OCI-LY7 (cell line): Measurements from ENCODE around the gene UVRAG. TPM values are rescaled to one million over a fixed set of nuclear protein-coding genes. Genes with fewer than 3 reads are reported as not detected.

Experiments
- BruUV-seq: library from RNA; stranded (reverse); fragments of 400-500 nt; replicated peaks from 2 replicates; lab custom pipeline; 2021; lab: Mats Ljungman, UMichigan
- CTCF ChIA-PET: fragments of 300-600 bp; sonication (Branson Sonifier 250); formaldehyde crosslinking; loops from one replicate; lab custom pipeline; 2022; ENCODE audit warnings: antibody characterized with exemption; ENCODE audit not compliant: unreplicated experiment; lab: Charles Lee
- POLR2A ChIA-PET: fragments of 300-600 bp; sonication (Branson Sonifier 250); formaldehyde crosslinking; loops from one replicate; lab custom pipeline; 2022; ENCODE audit warnings: antibody characterized with exemption; lab: Charles Lee
- DNase-seq: peaks from one replicate; pipeline ENCODE4 v3.0.0-alpha.2; 2015; ENCODE audit warnings: low spot score
- H2AFZ ChIP-seq: fragments of 200-600 bp; sonication (generic), shearing (Covaris generic); 2 replicates; pipeline ENCODE4 v1.6.1; 2014; ENCODE audit warnings: mild to moderate bottlenecking, antibody characterized with exemption, low read length, moderate library complexity
- H3K27ac ChIP-seq: fragments of 200-600 bp; sonication (generic); 2 replicates; pipeline ENCODE4 v1.5.1; 2014; ENCODE audit warnings: mixed run types, low read depth, mild to moderate bottlenecking, moderate library complexity, low read length, inconsistent platforms; ENCODE audit not compliant: poor library complexity, severe bottlenecking
- H3K36me3 ChIP-seq: fragments of 200-600 bp; sonication (generic); 2 replicates; pipeline ENCODE4 v1.6.1; 2014; ENCODE audit warnings: mild to moderate bottlenecking, antibody characterized with exemption, low read length, moderate library complexity, mixed read lengths; ENCODE audit not compliant: insufficient read depth
- H3K4me1 ChIP-seq: fragments of 200-600 bp; sonication (generic); 2 replicates; pipeline ENCODE4 v1.5.1; 2014; ENCODE audit warnings: mild to moderate bottlenecking, low read length; ENCODE audit not compliant: insufficient read depth, poor library complexity, severe bottlenecking
- H3K4me2 ChIP-seq: fragments of 200-600 bp; sonication (generic); 2 replicates; pipeline ENCODE4 v1.6.1; 2014; ENCODE audit warnings: mild to moderate bottlenecking, low read length
- H3K4me3 ChIP-seq: fragments of 200-600 bp; sonication (generic); 2 replicates; pipeline ENCODE4 v1.5.1; 2014; ENCODE audit warnings: mild to moderate bottlenecking, low read depth, low read length; ENCODE audit not compliant: poor library complexity, severe bottlenecking
- H3K79me2 ChIP-seq: fragments of 200-600 bp; sonication (generic); 2 replicates; pipeline ENCODE4 v1.6.1; 2016; ENCODE audit warnings: low read depth, mild to moderate bottlenecking, low read length, moderate library complexity, mixed read lengths; ENCODE audit not compliant: insufficient read depth
- H3K9me2 ChIP-seq: fragments of 200-600 bp; sonication (generic); 2 replicates; pipeline ENCODE4 v1.6.1; 2016; ENCODE audit warnings: mild to moderate bottlenecking, low read length, mixed read lengths; ENCODE audit not compliant: insufficient read depth
- H3K9me3 ChIP-seq: fragments of 200-600 bp; sonication (generic); 2 replicates; pipeline ENCODE4 v1.6.1; 2014; ENCODE audit warnings: mild to moderate bottlenecking, mixed run types, low read length, mixed read lengths
- H4K20me1 ChIP-seq: fragments of 200-600 bp; sonication (generic); 2 replicates; pipeline ENCODE4 v1.6.1; 2014; ENCODE audit warnings: mild to moderate bottlenecking, antibody characterized with exemption, low read length, moderate library complexity, mixed read lengths; ENCODE audit not compliant: insufficient read depth
- EZH2phosphoT487 ChIP-seq: fragments of 200-600 bp; sonication (generic); IDR thresholded peaks from 2 replicates; pipeline ENCODE4 v1.6.1; 2018; ENCODE audit warnings: low read depth, borderline replicate concordance, mild to moderate bottlenecking, mixed run types, antibody characterized with exemption, low read length, moderate library complexity, mixed read lengths
- intact Hi-C: fragments of 100-400 bp; cut with micrococcal nuclease; formaldehyde crosslinking; loops from one replicate; pipeline ENCODE4 v1.10.0; 2022; ENCODE audit not compliant: unreplicated experiment
- total RNA-seq, 2 experiments: library from RNA; depleted of rRNA in 1 of 2; stranded (reverse); fragments of >200 nt in 1 of 2; shearing (Covaris generic) in 1 of 2; gene quantifications; 2 replicates each; pipeline ENCODE4 v1.2.3, GENCODE V29; 2014 to 2022
- TF ChIP-seq, protein P1 (sequence below): fragments of 200-600 bp; sonication (generic); conservative IDR thresholded peaks from 2 replicates; pipeline ENCODE4 v1.5.1; 2014; ENCODE audit warnings: mild to moderate bottlenecking, antibody characterized with exemption, low read length, moderate library complexity, mixed read lengths

The UVRAG gene
- total RNA-seq, 2 experiments from 2014 or later, result 43.7 to 73.3 TPM

DNA sequence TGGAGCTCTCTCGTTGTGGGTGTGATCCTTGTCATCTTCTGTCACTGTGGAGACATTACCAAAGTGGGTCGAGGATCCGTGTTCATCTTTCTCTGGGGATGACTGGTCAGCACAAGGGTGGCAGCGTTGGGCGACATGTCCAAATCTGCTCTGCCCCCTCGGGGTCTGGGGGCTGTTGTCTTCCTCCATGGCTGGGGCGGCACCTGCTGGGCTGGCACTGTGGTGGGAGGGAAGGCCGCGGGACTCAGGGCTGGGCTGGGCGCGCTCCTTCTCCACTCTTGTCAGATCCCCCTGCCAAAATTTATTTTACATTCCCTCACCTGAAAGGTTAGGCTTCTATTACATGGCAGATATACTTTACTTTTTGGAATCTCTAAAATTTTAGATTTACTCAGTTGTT is 96.4 kb downstream of the UVRAG start:
- Histone ChIP-seq H3K9me2 (no peaks in the 10 kb centered on the region), H3K4me2 (no peak overlapping the region), H4K20me1 (peaks cover 21% of the 10 kb centered on the region; the same call in 1 of the 2 replicates), H3K79me2 (peaks cover 40% of the 10 kb centered on the region), H3K27ac (no peak overlapping the region), H3K4me3 (no peak overlapping the region), H3K4me1 (no peaks in the 10 kb centered on the region), H2AFZ (no peak overlapping the region), H3K9me3 (no peaks in the 10 kb centered on the region), H3K36me3 (peaks cover 40% of the 10 kb centered on the region)
- TF ChIP-seq, protein P1, sequence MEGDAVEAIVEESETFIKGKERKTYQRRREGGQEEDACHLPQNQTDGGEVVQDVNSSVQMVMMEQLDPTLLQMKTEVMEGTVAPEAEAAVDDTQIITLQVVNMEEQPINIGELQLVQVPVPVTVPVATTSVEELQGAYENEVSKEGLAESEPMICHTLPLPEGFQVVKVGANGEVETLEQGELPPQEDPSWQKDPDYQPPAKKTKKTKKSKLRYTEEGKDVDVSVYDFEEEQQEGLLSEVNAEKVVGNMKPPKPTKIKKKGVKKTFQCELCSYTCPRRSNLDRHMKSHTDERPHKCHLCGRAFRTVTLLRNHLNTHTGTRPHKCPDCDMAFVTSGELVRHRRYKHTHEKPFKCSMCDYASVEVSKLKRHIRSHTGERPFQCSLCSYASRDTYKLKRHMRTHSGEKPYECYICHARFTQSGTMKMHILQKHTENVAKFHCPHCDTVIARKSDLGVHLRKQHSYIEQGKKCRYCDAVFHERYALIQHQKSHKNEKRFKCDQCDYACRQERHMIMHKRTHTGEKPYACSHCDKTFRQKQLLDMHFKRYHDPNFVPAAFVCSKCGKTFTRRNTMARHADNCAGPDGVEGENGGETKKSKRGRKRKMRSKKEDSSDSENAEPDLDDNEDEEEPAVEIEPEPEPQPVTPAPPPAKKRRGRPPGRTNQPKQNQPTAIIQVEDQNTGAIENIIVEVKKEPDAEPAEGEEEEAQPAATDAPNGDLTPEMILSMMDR, result no peak
- no peak for TF ChIP-seq EZH2phosphoT487
- BruUV-seq, result no TSS peak
- intact Hi-C loops, result no loop called here
- ChIA-PET CTCF (no interaction called here), POLR2A (interaction anchor here (0.8 kb wide), 1 partner anchor 58 kb away, joined by 3 read pairs; no protein-coding TSS in a partner anchor)
- no peak for DNase-seq

GRCh38 chr11:75913984-75914383 is 99.0 kb downstream of the UVRAG start:
- Histone ChIP-seq H2AFZ (no peak overlapping the region), H3K36me3 (peaks cover 53% of the 10 kb centered on the region), H3K79me2 (peaks cover 16% of the 10 kb centered on the region), H3K4me1 (peaks cover 2% of the 10 kb centered on the region), H3K4me2 (no peak overlapping the region), H3K9me3 (no peaks in the 10 kb centered on the region), H3K4me3 (no peak overlapping the region), H4K20me1 (peaks cover 8% of the 10 kb centered on the region; the same call in 1 of the 2 replicates), H3K27ac (no peak overlapping the region), H3K9me2 (no peaks in the 10 kb centered on the region)
- ChIA-PET POLR2A (no interaction called here), CTCF (no interaction called here)
- no TSS peak for BruUV-seq
- intact Hi-C loops, result no loop called here
- TF ChIP-seq, protein P1, result no peak
- no peak for TF ChIP-seq EZH2phosphoT487
- no peak for DNase-seq

GRCh38 chr11:75916882-75917281 is 101.9 kb downstream of the UVRAG start:
- Histone ChIP-seq H3K9me3 (no peaks in the 10 kb centered on the region), H3K36me3 (peaks cover 57% of the 10 kb centered on the region), H2AFZ (no peak overlapping the region), H3K4me1 (peaks cover 13% of the 10 kb centered on the region), H3K27ac (no peak overlapping the region), H3K4me2 (no peak overlapping the region), H3K4me3 (no peak overlapping the region), H3K9me2 (no peaks in the 10 kb centered on the region), H3K79me2 (peaks cover 21% of the 10 kb centered on the region; the same call in 1 of the 2 replicates), H4K20me1 (no peaks in the 10 kb centered on the region)
- intact Hi-C loops, result no loop called here
- no TSS peak for BruUV-seq
- POLR2A ChIA-PET, result interaction anchor here (0.6 to 2.2 kb wide), 3 partner anchors 14 to 421 kb away, joined by 3 to 9 read pairs (median 3); no protein-coding TSS in a partner anchor
- CTCF ChIA-PET, result no interaction called here
- TF ChIP-seq, protein P1, result no peak
- TF ChIP-seq EZH2phosphoT487, result no peak
- no peak for DNase-seq
